Smooth muscle cell of trachea (primary cell): ENCODE results near the gene ASB16. TPM values are rescaled to one million over a fixed set of nuclear protein-coding genes. Genes with fewer than 3 reads are reported as not detected.

Source experiments
- total RNA-seq: library from RNA; depleted of rRNA; stranded (reverse); fragments of >200 nt; gene quantifications from 2 replicates; pipeline ENCODE4 v1.2.1, GENCODE V29; 2014

Gene ASB16
- 0.33 and 0.73 TPM in 2 replicates for total RNA-seq

DNA sequence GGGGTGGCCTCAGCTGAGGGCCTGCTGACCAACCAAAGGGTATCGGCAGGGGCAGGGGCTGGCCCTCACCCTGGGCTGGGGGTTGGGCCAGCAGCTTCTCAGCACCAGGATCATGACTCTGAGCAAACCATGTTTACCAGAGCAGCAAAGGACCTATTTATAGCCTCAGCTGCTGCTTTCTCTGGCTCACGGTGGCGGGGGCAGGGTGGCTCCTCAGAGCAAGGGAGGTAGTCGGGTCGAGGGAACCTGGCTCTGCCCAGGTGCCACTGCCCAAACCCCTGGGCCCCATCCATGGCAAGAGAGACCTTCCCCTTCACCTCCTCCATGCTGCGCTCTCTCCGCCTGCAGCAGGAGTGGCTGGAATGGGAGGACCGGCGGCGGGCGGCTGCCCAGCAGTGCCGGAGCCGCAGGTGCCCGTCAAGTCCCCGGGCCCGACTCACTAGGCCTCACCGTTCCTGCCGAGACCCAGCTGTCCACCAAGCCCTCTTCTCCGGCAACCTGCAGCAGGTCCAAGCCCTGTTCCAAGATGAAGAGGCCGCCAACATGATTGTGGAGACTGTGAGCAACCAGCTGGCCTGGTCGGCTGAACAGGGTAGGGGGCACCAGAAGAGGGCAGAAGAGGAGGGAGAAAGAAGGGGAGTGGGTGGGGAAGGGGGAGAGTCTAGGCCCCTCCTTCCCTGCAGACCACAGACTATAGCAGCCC, at the start of gene ASB16:
Gene ASB16, plus strand, starts transcription at position 206 of the 703 bp plus-strand sequence. Its CDS starts 86 bp downstream, at position 292.

GRCh38 chr17:44123356-44124117, 47.0 kb upstream of the ASB16 start, which contains the start of gene HDAC5:
HDAC5 (minus strand) TSS chr17:44123641; CDS start chr17:44117515, 6,126 bp downstream.

DNA sequence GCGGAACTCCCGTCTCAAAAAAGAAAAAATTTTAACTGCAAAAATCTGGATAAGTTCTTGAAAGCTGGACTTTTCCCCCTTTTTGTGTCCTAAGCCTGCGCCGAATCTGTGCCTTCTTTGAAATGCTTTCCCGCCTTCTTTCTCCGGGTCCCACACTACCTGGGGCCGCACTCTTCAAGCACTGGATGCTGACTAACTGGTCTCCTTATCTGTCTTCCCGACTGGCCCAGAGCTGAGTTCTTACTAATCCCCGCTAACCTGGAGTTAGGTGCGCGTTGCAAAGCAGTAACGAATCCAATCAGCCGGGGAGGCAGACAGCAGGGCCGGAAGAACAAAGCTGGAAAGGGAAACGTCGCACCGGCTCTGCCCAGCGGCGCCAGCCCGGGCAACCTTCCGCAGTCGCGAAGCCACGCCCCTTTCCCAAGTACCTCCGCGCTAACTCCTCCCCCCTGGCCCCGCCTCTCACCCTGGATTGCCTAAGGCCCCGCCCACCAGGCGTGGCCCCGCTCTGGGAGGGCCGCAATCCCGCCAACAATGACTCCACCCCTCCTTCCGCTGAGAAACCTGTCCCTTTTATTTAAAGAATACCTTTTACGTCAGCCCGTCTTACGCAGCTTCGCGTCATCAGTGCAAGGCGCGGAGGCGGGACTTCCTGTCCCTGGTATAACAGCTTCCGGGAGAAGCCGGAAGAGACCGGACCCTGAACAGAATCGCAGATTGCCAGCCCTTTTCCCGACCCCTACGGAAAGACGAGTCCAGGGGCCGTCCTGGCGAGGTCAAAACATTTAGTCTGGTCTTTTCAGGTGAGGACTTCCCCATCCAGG, 16.0 kb downstream of the ASB16 start, which contains the start of gene TMUB2:
Gene TMUB2, plus strand, starts transcription at position 666 of the 824 bp plus-strand sequence. CDS start 737 bp downstream, outside the sequence.

GRCh38 chr17:44199553-44200477, 29.3 kb downstream of the ASB16 start, which contains the start of gene ATXN7L3:
ATXN7L3 (minus strand) TSS chr17:44199884; CDS start chr17:44198070, 1,814 bp downstream.

GRCh38 chr17:44219616-44220212, 49.2 kb downstream of the ASB16 start, which contains the start of gene UBTF:
UBTF (minus strand) TSS chr17:44219675; CDS start chr17:44218229, 1,446 bp downstream.

Other genes starting within 250 kb of the ASB16 start
- not detected in 2 replicates for gene PPY, start 228.2 kb upstream of the ASB16 start, total RNA-seq
- gene PYY, start 216.8 kb upstream of the ASB16 start, total RNA-seq: not detected in 2 replicates
- gene NAGS, start 166.1 kb upstream of the ASB16 start, total RNA-seq: 3.5 and 5.1 TPM in 2 replicates
- gene TMEM101, start 155.7 kb upstream of the ASB16 start, total RNA-seq: 97.4 and 114 TPM in 2 replicates
- gene LSM12, start 104.0 kb upstream of the ASB16 start, total RNA-seq: 32.4 and 43.7 TPM in 2 replicates
- gene G6PC3, start 100.0 kb upstream of the ASB16 start, total RNA-seq: 28.2 and 30.1 TPM in 2 replicates
- gene HDAC5, start 47.1 kb upstream of the ASB16 start, total RNA-seq: 94.8 and 138 TPM in 2 replicates
- gene HROB, start 28.8 kb upstream of the ASB16 start, total RNA-seq: 0.83 and 4.7 TPM in 2 replicates
- gene TMUB2, start 16.3 kb downstream of the ASB16 start, total RNA-seq: 33.2 and 43.3 TPM in 2 replicates
- 34.9 and 45.3 TPM in 2 replicates for gene ATXN7L3, start 29.2 kb downstream of the ASB16 start, total RNA-seq
- gene UBTF, start 49.0 kb downstream of the ASB16 start, total RNA-seq: 49.2 and 65.3 TPM in 2 replicates
- gene SLC4A1, start 97.4 kb downstream of the ASB16 start, total RNA-seq: not detected in 2 replicates
- 0.99 TPM in 1 of 2 replicates, not detected in the other for gene RUNDC3A, start 137.9 kb downstream of the ASB16 start, total RNA-seq
- 68.8 and 99.9 TPM in 2 replicates for gene SLC25A39, start 154.1 kb downstream of the ASB16 start, total RNA-seq
- 246 and 1,457 TPM in 2 replicates for gene GRN, start 174.6 kb downstream of the ASB16 start, total RNA-seq
- gene FAM171A2, start 193.1 kb downstream of the ASB16 start, total RNA-seq: 3.5 and 15.2 TPM in 2 replicates
- gene ITGA2B, start 218.9 kb downstream of the ASB16 start, total RNA-seq: 0.15 and 0.66 TPM in 2 replicates